Measurements from ENCODE around the gene LETM1. TPM values are rescaled to one million over a fixed set of nuclear protein-coding genes. Genes with fewer than 3 reads are reported as not detected.
A peak's percentile ranks its signal among the peaks of the same experiment; 100 is the strongest.

Gene LETM1
- total and polyA plus RNA-seq, 2 of the 13 experiments (the other 11 are each of a cell fraction or from before 2014, with no cell fraction given), result 9.7 to 41.6 TPM

DNA sequence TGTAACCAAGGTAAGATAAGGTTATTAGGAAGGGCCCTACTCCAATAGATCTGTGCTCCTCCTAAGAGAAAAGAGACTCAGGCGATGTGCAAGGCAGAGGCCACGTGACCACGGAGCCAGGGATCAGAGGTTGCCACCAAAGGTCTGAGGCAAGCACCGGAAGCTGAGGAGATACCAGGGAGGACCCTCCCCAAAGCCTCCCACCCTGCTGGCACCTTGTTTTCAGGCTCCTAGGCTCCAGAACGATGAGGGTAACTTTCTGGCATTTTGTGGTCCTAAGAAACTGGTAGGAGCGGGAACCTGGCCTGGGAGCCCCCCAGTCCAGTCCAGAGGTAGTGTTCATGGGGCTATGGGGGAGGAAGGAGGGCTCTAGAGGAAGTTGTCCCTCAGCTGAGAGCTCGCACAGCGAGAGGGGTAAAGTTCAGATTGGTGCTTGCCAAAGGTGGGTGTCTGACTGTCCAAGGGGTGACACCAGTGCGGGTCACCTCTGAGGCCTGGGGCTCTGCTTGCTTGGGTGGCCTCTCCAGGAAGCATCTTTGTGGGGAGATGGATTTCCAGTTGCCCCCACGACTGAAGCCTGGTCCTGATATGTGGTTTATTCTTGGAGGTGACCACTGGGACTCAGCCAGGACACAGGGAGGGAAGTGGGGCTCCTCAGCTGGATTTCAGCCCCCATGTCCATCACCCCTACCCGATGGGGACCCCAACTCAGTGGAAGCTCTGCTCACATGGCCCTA lies 7.5 kb upstream of the LETM1 start (continued):
- TF ChIP-seq ZXDC (CRISPR knock-in tag; IDR thresholded peaks at IDR 0.05) (no peak), DR1 (CRISPR knock-in tag; IDR thresholded peaks at IDR 0.05) (no peak), ZNF547 (CRISPR knock-in tag; IDR thresholded peaks at IDR 0.05) (peak; percentile 55; the same call in 1 of the 2 replicates), ZNF83 (CRISPR knock-in tag; IDR thresholded peaks at IDR 0.05; ENCODE audit: borderline replicate concordance) (0 out of 2 replicates have a peak, but pooled peaks have one; percentile 14), ZSCAN29 (CRISPR knock-in tag; conservative IDR thresholded peaks at IDR 0.05) (no peak), FIP1L1 (IDR thresholded peaks at IDR 0.05; ENCODE audit: borderline replicate concordance, insufficient read depth, low read depth, low read length) (no peak), ZMYM4 (CRISPR knock-in tag; IDR thresholded peaks at IDR 0.05) (no peak), JARID2 (CRISPR knock-in tag; IDR thresholded peaks at IDR 0.05; ENCODE audit: insufficient replicate concordance) (no peak), ZNF362 (CRISPR knock-in tag; IDR thresholded peaks at IDR 0.05; ENCODE audit: borderline replicate concordance) (peak; percentile 0; the same call in 1 of the 2 replicates), SALL1 (CRISPR knock-in tag; IDR thresholded peaks at IDR 0.05) (0 out of 2 replicates have a peak, but pooled peaks have one; percentile 8), BHLHE40 (IDR thresholded peaks at IDR 0.05; ENCODE audit: low read length) (no peak), ARNTL (CRISPR knock-in tag; IDR thresholded peaks at IDR 0.05) (peak; percentile 95), REST (IDR thresholded peaks at IDR 0.05; ENCODE audit: borderline replicate concordance in 1 of 2, low read depth in 1 of 2, low read length in 2 of 2) (no peak), MED8 (CRISPR knock-in tag; IDR thresholded peaks at IDR 0.05; ENCODE audit: insufficient replicate concordance) (peak; percentile 51), SP5 (CRISPR knock-in tag; IDR thresholded peaks at IDR 0.05; ENCODE audit: borderline replicate concordance, low read depth) (no peak), RORA (CRISPR knock-in tag; IDR thresholded peaks at IDR 0.05) (no peak)
- TF ChIP-seq, protein P1, sequence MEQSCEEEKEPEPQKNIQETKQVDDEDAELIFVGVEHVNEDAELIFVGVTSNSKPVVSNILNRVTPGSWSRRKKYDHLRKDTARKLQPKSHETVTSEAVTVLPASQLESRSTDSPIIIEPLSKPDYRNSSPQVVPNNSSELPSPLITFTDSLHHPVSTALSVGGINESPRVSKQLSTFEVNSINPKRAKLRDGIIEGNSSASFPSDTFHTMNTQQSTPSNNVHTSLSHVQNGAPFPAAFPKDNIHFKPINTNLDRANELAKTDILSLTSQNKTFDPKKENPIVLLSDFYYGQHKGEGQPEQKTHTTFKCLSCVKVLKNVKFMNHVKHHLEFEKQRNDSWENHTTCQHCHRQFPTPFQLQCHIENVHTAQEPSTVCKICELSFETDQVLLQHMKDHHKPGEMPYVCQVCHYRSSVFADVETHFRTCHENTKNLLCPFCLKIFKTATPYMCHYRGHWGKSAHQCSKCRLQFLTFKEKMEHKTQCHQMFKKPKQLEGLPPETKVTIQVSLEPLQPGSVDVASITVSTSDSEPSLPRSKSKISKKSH (CRISPR knock-in tag; IDR thresholded peaks at IDR 0.05; ENCODE audit: borderline replicate concordance), result no peak
